MM.1S (cell line): ENCODE measurements around the gene NRXN3.

ENCODE experiments used
- DNase-seq: peaks from one replicate; pipeline ENCODE4 v3.0.0-alpha.2; 2015
- H2AFZ ChIP-seq: fragments of 300-600 bp; sonication (generic); 2 replicates; pipeline ENCODE4 v1.6.0; 2016; ENCODE audit warnings: antibody characterized with exemption, low read length
- H3F3A ChIP-seq: fragments of 300-600 bp; sonication (generic); 2 replicates; pipeline ENCODE4 v1.6.1; 2016; ENCODE audit warnings: mild to moderate bottlenecking, antibody characterized with exemption, low read length, moderate library complexity, mixed read lengths; ENCODE audit not compliant: insufficient read depth
- H3K27ac ChIP-seq: fragments of 300-600 bp; sonication (generic); 2 replicates; pipeline ENCODE4 v1.5.1; 2016; ENCODE audit warnings: mild to moderate bottlenecking, low read length
- H3K27me3 ChIP-seq: fragments of 300-600 bp; sonication (generic); replicated peaks from 2 replicates; pipeline ENCODE4 v1.6.0; 2016; ENCODE audit warnings: low read length; ENCODE audit not compliant: insufficient read depth
- H3K36me3 ChIP-seq: fragments of 300-600 bp; sonication (generic); replicated peaks from 2 replicates; pipeline ENCODE4 v1.6.1; 2016; ENCODE audit warnings: mild to moderate bottlenecking, low read length, mixed read lengths; ENCODE audit not compliant: insufficient read depth
- H3K4me1 ChIP-seq: fragments of 300-600 bp; sonication (generic); 2 replicates; pipeline ENCODE4 v1.6.1; 2016; ENCODE audit warnings: low read length, mixed read lengths
- H3K4me2 ChIP-seq: fragments of 300-600 bp; sonication (generic); 2 replicates; pipeline ENCODE4 v1.6.0; 2016; ENCODE audit warnings: low read depth, low read length
- H3K4me3 ChIP-seq: fragments of 300-600 bp; sonication (generic); 2 replicates; pipeline ENCODE4 v1.5.1; 2016; ENCODE audit warnings: low read length, mixed read lengths
- H3K79me2 ChIP-seq: fragments of 300-600 bp; sonication (generic); 2 replicates; pipeline ENCODE4 v1.6.1; 2016; ENCODE audit warnings: mixed run types, low read length, mixed read lengths
- H3K9ac ChIP-seq: fragments of 300-600 bp; sonication (generic); 2 replicates; pipeline ENCODE4 v1.6.1; 2016; ENCODE audit warnings: low read length, mixed read lengths
- H3K9me2 ChIP-seq: fragments of 300-600 bp; sonication (generic); replicated peaks from 2 replicates; pipeline ENCODE4 v1.6.1; 2016; ENCODE audit warnings: mild to moderate bottlenecking, low read length, mixed read lengths; ENCODE audit not compliant: insufficient read depth
- H3K9me3 ChIP-seq: fragments of 300-600 bp; sonication (generic); replicated peaks from 2 replicates; pipeline ENCODE4 v1.6.1; 2016; ENCODE audit warnings: mild to moderate bottlenecking, low read length, mixed read lengths; ENCODE audit not compliant: insufficient read depth
- H4K20me1 ChIP-seq: fragments of 300-600 bp; sonication (generic); 2 replicates; pipeline ENCODE4 v1.6.1; 2016; ENCODE audit warnings: mild to moderate bottlenecking, low read length, moderate library complexity, mixed read lengths; ENCODE audit not compliant: insufficient read depth
- EZH2 ChIP-seq: fragments of 300-600 bp; sonication (generic); optimal IDR thresholded peaks from 2 replicates; pipeline ENCODE3; 2017; ENCODE audit warnings: low read depth, mild to moderate bottlenecking, antibody characterized with exemption, low read length, mixed read lengths
- EZH2phosphoT487 ChIP-seq: fragments of 300-600 bp; sonication (generic); IDR thresholded peaks from 2 replicates; pipeline ENCODE4 v1.6.1; 2018; ENCODE audit warnings: antibody characterized with exemption, low read length
- TF ChIP-seq, protein P1 (sequence below): fragments of 300-600 bp; sonication (generic); IDR thresholded peaks from 2 replicates; pipeline ENCODE4 v1.5.1; 2016; ENCODE audit warnings: antibody characterized with exemption, low read length, mixed read lengths

The NRXN3 gene

DNA sequence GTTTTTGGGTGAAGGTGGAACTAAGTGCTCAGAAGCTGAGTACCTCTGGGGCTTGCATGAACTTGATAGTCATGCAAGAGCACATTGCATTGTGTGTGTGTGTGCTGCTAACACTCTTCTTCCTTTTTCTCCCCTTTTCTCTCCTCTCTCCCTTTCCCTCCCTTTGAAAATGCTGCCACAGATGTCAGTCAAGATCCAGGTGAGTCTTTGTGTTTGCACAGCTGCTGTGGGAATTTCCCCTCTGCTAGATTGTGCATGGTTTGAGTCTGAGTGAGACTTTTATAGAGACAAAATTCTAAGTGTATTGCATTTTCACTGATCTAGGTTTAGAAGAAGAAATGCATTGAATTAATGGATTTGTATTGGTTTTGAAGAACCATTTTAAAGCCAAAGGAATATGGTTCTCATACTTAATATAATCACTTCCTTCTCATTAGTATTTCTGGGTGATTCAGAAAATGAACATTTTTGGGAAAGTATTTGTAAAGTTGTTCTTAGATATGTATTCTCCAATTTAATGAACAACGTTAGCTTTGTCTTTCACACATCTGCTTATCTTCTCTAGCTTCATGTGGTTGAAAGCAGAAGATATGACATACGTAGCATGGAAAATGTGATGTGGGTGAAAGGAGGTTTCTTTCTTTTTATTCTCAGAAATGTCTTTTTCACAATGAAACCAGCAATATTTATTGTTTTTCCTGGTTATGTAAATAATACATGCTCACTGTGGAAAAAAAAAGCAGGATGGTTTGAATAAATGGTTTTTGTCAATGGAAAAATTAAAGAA lies 108.5 kb downstream of the NRXN3 start:
- H3K27ac ChIP-seq, result no peak overlapping the region
- no peak overlapping the region for H2AFZ ChIP-seq
- no peak overlapping the region for H3K4me3 ChIP-seq
- TF ChIP-seq, protein P1, sequence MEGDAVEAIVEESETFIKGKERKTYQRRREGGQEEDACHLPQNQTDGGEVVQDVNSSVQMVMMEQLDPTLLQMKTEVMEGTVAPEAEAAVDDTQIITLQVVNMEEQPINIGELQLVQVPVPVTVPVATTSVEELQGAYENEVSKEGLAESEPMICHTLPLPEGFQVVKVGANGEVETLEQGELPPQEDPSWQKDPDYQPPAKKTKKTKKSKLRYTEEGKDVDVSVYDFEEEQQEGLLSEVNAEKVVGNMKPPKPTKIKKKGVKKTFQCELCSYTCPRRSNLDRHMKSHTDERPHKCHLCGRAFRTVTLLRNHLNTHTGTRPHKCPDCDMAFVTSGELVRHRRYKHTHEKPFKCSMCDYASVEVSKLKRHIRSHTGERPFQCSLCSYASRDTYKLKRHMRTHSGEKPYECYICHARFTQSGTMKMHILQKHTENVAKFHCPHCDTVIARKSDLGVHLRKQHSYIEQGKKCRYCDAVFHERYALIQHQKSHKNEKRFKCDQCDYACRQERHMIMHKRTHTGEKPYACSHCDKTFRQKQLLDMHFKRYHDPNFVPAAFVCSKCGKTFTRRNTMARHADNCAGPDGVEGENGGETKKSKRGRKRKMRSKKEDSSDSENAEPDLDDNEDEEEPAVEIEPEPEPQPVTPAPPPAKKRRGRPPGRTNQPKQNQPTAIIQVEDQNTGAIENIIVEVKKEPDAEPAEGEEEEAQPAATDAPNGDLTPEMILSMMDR, result no peak
- no peaks in the 10 kb centered on the region for H3K9me3 ChIP-seq
- H3K9ac ChIP-seq, result no peak overlapping the region
- H3K9me2 ChIP-seq, result no peaks in the 10 kb centered on the region
- no peak overlapping the region for H3K4me2 ChIP-seq
- no peaks in the 10 kb centered on the region for H3K79me2 ChIP-seq
- no peaks in the 10 kb centered on the region for H3K4me1 ChIP-seq
- no peaks in the 10 kb centered on the region for H3K27me3 ChIP-seq
- H3F3A ChIP-seq, result no peaks in the 10 kb centered on the region
- no peaks in the 10 kb centered on the region for H4K20me1 ChIP-seq
- no peak for DNase-seq
- H3K36me3 ChIP-seq, result no peaks in the 10 kb centered on the region

DNA sequence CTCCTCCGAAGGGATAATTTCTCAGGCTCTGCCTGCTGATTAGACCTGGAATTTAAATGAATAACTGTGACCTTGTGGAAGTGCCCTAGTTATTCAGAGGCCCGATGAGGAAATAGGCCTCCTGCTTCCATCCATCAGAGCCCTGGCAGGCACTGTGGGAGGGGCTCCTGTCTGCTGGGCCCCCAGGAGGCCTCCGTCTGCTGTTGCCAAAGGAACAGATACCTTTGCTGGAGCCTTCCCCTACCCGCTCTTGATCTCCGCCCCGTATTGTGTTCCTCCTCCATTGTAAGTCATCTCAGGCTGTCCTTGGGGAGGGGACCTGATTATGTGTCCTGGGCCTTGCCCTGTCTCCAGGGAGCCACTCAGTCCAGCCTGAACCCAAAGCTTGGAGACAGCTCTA lies 112.3 kb downstream of the NRXN3 start:
- Histone ChIP-seq H4K20me1 (no peaks in the 10 kb centered on the region), H3F3A (no peaks in the 10 kb centered on the region), H3K79me2 (no peaks in the 10 kb centered on the region), H3K4me1 (no peaks in the 10 kb centered on the region), H3K9me2 (no peaks in the 10 kb centered on the region), H3K9ac (no peak overlapping the region), H3K4me2 (no peak overlapping the region), H3K27me3 (no peaks in the 10 kb centered on the region), H3K4me3 (no peak overlapping the region), H3K27ac (no peak overlapping the region), H2AFZ (no peak overlapping the region), H3K36me3 (no peaks in the 10 kb centered on the region), H3K9me3 (no peaks in the 10 kb centered on the region)
- TF ChIP-seq, protein P1, result no peak
- no peak for TF ChIP-seq EZH2
- no peak for TF ChIP-seq EZH2phosphoT487
- DNase-seq, result no peak

DNA sequence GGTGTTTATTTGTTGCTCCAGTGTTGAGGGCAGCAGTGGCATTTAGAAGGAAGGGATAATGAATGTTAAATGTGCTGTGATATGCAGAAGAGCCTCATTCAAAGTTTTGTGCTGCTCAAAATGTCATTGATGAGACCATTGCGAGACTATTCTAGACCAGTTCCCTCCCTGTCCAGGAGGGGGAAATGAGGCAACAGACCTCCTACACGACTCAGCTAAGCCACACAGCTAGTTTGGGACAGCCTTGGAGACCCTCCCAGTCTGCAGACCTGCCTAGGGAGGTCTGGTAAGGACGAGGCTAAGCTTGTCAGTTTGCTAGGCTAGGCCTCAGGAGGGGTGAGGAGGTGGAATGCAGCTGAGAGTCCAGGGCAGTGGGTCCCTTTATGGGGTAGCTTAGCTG lies 116.0 kb downstream of the NRXN3 start:
- no peak overlapping the region for H3K4me2 ChIP-seq
- no peaks in the 10 kb centered on the region for H3K9me2 ChIP-seq
- no peak overlapping the region for H3K4me3 ChIP-seq
- no peaks in the 10 kb centered on the region for H3K79me2 ChIP-seq
- no peaks in the 10 kb centered on the region for H3K9me3 ChIP-seq
- H3F3A ChIP-seq, result no peaks in the 10 kb centered on the region
- no peaks in the 10 kb centered on the region for H4K20me1 ChIP-seq
- no peak overlapping the region for H3K27ac ChIP-seq
- no peaks in the 10 kb centered on the region for H3K4me1 ChIP-seq
- TF ChIP-seq, protein P1, result no peak
- TF ChIP-seq EZH2phosphoT487 (no peak), EZH2 (no peak)
- no peaks in the 10 kb centered on the region for H3K27me3 ChIP-seq
- H2AFZ ChIP-seq, result no peak overlapping the region
- no peak for DNase-seq
- H3K9ac ChIP-seq, result no peak overlapping the region
- H3K36me3 ChIP-seq, result no peaks in the 10 kb centered on the region
